CD14-positive monocyte (primary cell): ENCODE data around the gene DLX5. TPM values are rescaled to one million over a fixed set of nuclear protein-coding genes. Genes with fewer than 3 reads are reported as not detected.

ENCODE experiments used
- DNase-seq, 3 donors: peaks; one replicate each; pipeline ENCODE4 v3.0.0-alpha.2; 2011 to 2022
- H2AFZ ChIP-seq: 2 replicates; pipeline ENCODE4 v1.6.0; 2012; ENCODE audit warnings: mild to moderate bottlenecking, low read depth, low read length, inconsistent platforms; ENCODE audit not compliant: insufficient read depth, poor library complexity, severe bottlenecking
- H3K27ac ChIP-seq, 2 donors: 1 replicate in 1 of 2; 2 replicates in 1 of 2; pipeline ENCODE4 v1.5.1; 2012 to 2013; ENCODE audit warnings: low read length in 2 of 2, control low read depth in 1 of 2, inconsistent platforms in 1 of 2, low read depth in 1 of 2, mild to moderate bottlenecking in 1 of 2
- H3K27me3 ChIP-seq, 2 donors: one replicate each; pipeline versions ENCODE4 v1.6.0 to v1.6.1; 2011 to 2013; ENCODE audit warnings: low read length in 2 of 2; ENCODE audit not compliant: control insufficient read depth in 2 of 2, insufficient read depth in 2 of 2
- H3K36me3 ChIP-seq, 2 donors: replicated peaks in 1 of 2; 1 replicate in 1 of 2; 2 replicates in 1 of 2; pipeline versions ENCODE4 v1.5.1 to v1.6.1; 2012 to 2013; ENCODE audit warnings: low read length in 2 of 2, control low read depth in 1 of 2, inconsistent platforms in 1 of 2, mild to moderate bottlenecking in 1 of 2; ENCODE audit not compliant: insufficient read depth in 2 of 2, control insufficient read depth in 1 of 2
- H3K4me1 ChIP-seq, 2 donors: 1 replicate in 1 of 2; 2 replicates in 1 of 2; pipeline versions ENCODE4 v1.5.1 to v1.6.1; 2012 to 2013; ENCODE audit warnings: low read length in 2 of 2, control low read depth in 1 of 2, inconsistent platforms in 1 of 2, mild to moderate bottlenecking in 1 of 2, moderate library complexity in 1 of 2; ENCODE audit not compliant: insufficient read depth in 2 of 2, control insufficient read depth in 1 of 2
- H3K4me2 ChIP-seq: replicated peaks from 2 replicates; pipeline ENCODE3; 2012; ENCODE audit warnings: low read length, moderate library complexity, mild to moderate bottlenecking; ENCODE audit not compliant: poor library complexity, severe bottlenecking; ENCODE audit errors: extremely low read depth
- H3K4me3 ChIP-seq, 3 experiments: fragments of 200-600 bp in 1 of 3; sonication (generic) in 1 of 3; replicated peaks in 1 of 3; 1 replicate in 2 of 3; 2 replicates in 1 of 3; pipeline ENCODE4 v1.5.1; 2011 to 2013; ENCODE audit warnings: low read length in 3 of 3, mild to moderate bottlenecking in 3 of 3, control low read depth in 2 of 3, low read depth in 2 of 3, inconsistent platforms in 1 of 3, moderate library complexity in 1 of 3
- H3K79me2 ChIP-seq: 2 replicates; pipeline ENCODE4 v1.6.0; 2012; ENCODE audit warnings: mild to moderate bottlenecking, control low read depth, inconsistent platforms, low read length, moderate library complexity; ENCODE audit not compliant: insufficient read depth
- H3K9ac ChIP-seq: 2 replicates; pipeline ENCODE4 v1.6.0; 2017; ENCODE audit warnings: low read length, mild to moderate bottlenecking; ENCODE audit not compliant: insufficient read depth, poor library complexity, severe bottlenecking
- H3K9me3 ChIP-seq, 2 donors: replicated peaks in 1 of 2; 1 replicate in 1 of 2; 2 replicates in 1 of 2; pipeline versions ENCODE4 v1.5.1 to v1.6.1; 2012 to 2013; ENCODE audit warnings: low read length in 2 of 2, control low read depth in 1 of 2; ENCODE audit not compliant: control insufficient read depth in 1 of 2, insufficient read depth in 1 of 2
- H4K20me1 ChIP-seq: 2 replicates; pipeline ENCODE4 v1.6.0; 2012; ENCODE audit warnings: mild to moderate bottlenecking, low read length, control low read depth, moderate library complexity; ENCODE audit not compliant: insufficient read depth
- H3K27ac Mint-ChIP-seq, 7 donors: one replicate each; pipeline ENCODE4 v1.8.0; 2020; ENCODE audit warnings: mild to moderate bottlenecking in 7 of 7, mixed read lengths in 7 of 7, moderate library complexity in 6 of 7, inconsistent platforms in 2 of 7
- H3K27me3 Mint-ChIP-seq, 3 donors: one replicate each; pipeline ENCODE4 v1.8.0; 2021 to 2022; ENCODE audit warnings: low read depth in 3 of 3, mild to moderate bottlenecking in 3 of 3, mixed read lengths in 3 of 3, moderate library complexity in 3 of 3, inconsistent platforms in 1 of 3
- H3K36me3 Mint-ChIP-seq, 2 donors: one replicate each; pipeline ENCODE4 v1.8.0; 2020; ENCODE audit warnings: mixed read lengths in 2 of 2, inconsistent platforms in 1 of 2, mild to moderate bottlenecking in 1 of 2
- H3K4me1 Mint-ChIP-seq: one replicate; pipeline ENCODE4 v1.8.0; 2020; ENCODE audit warnings: mild to moderate bottlenecking, mixed read lengths
- H3K4me3 Mint-ChIP-seq, 2 donors: one replicate each; pipeline ENCODE4 v1.8.0; 2020; ENCODE audit warnings: mild to moderate bottlenecking in 2 of 2, mixed read lengths in 2 of 2, moderate library complexity in 1 of 2
- H3K9me3 Mint-ChIP-seq, 7 donors: one replicate each; pipeline ENCODE4 v1.8.0; 2020 to 2022; ENCODE audit warnings: mixed read lengths in 7 of 7, mild to moderate bottlenecking in 6 of 7, moderate library complexity in 6 of 7, inconsistent platforms in 2 of 7
- WGBS: methylation state at CpG from one replicate; pipeline ENCODE4 v1.1.5; 2013; ENCODE audit warnings: missing lambda C conversion rate; ENCODE audit not compliant: insufficient coverage; 5-methylcytosine and 5-hydroxymethylcytosine counted together
- intact Hi-C, 2 donors: fragments of 100-400 bp; cut with micrococcal nuclease; formaldehyde crosslinking; loops; one replicate each; pipeline versions ENCODE4 v1.15.0 to v1.15.1; 2023
- polyA plus RNA-seq, 3 donors: library from polyadenylated mRNA; depleted of rRNA in 1 of 3; unstranded in 2 of 3; stranded (reverse) in 1 of 3; fragments of 300-500 nt in 2 of 3; fragments of >200 nt in 1 of 3; fragmentation: Illumina TruSeq in 2 of 3; gene quantifications; 1 replicate in 2 of 3; 2 replicates in 1 of 3; pipeline ENCODE4 v1.2.3, GENCODE V29; 2012 to 2021
- TF ChIP-seq, protein P1 (sequence below): fragments of 200-600 bp; IDR thresholded peaks from one replicate; pipeline ENCODE4 v1.8.0; 2022; ENCODE audit warnings: antibody characterized with exemption, mild to moderate bottlenecking

The DLX5 gene
- polyA plus RNA-seq, 3 donors: not detected

DNA sequence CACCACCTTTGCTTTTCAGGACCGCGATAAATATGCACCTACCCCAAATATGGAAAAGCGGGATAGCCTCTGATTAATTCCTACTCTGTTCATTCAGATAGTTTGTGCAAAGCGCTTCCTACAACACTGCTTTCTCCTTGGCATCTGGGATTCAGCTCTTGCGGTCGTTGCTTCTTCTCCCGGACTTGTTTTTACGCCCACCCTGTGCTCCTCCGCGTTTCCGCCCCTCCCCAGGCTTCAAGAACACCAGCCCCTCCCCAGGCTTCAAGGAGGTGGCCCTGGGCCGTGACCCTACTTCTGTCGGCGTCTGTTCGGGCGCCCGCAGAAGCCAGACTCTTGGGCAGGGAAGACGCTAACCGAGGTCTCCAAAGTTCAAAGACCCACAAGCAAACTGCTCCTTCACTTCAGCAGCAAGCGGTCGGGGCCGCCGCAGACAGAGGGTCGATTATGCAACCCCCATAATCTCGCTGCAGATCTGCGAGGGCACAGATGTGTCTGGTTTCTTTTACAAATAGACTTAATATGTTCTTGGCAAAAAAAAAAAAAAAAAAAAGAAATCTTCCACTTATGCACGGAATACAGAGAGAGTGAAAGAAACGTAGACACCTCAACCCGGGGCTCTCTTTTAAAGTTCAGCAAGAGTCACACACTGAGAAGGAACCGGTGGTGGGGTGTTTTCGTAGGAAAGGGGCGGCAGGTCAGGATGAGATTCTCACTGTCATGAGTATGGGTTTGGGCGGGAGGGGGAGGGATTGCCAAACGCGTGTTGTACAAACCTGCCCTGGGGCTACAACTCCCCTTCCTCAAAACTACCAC is 1.9 kb downstream of the DLX5 start:
- DNase-seq: no peak
- TF ChIP-seq, protein P1, sequence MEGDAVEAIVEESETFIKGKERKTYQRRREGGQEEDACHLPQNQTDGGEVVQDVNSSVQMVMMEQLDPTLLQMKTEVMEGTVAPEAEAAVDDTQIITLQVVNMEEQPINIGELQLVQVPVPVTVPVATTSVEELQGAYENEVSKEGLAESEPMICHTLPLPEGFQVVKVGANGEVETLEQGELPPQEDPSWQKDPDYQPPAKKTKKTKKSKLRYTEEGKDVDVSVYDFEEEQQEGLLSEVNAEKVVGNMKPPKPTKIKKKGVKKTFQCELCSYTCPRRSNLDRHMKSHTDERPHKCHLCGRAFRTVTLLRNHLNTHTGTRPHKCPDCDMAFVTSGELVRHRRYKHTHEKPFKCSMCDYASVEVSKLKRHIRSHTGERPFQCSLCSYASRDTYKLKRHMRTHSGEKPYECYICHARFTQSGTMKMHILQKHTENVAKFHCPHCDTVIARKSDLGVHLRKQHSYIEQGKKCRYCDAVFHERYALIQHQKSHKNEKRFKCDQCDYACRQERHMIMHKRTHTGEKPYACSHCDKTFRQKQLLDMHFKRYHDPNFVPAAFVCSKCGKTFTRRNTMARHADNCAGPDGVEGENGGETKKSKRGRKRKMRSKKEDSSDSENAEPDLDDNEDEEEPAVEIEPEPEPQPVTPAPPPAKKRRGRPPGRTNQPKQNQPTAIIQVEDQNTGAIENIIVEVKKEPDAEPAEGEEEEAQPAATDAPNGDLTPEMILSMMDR: no peak
- Histone ChIP-seq H3K27me3 (peaks cover 88 to 96% of the 10 kb centered on the region in 2 donors), H3K9me3 (peaks cover 2 to 63% of the 10 kb centered on the region in 2 donors), H3K4me3 (no peak overlapping the region), H3K79me2 (no peaks in the 10 kb centered on the region), H3K36me3 (no peaks in the 10 kb centered on the region), H3K4me2 (no peak overlapping the region), H3K27ac (no peak overlapping the region), H3K9ac (no peak overlapping the region), H4K20me1 (no peaks in the 10 kb centered on the region), H3K4me1 (peaks cover 17 to 18% of the 10 kb centered on the region in 2 donors), H2AFZ (no peak overlapping the region)
- Mint-ChIP-seq H3K4me1 (peaks cover 47% of the 10 kb centered on the region), H3K4me3 (peak overlapping the region in 1 of 2 donors; percentile 79), H3K9me3 (peaks cover 0 to 40% (median 30%) of the 10 kb centered on the region in 7 donors), H3K27ac (no peak overlapping the region), H3K36me3 (peaks cover 7 to 8% of the 10 kb centered on the region in 2 donors), H3K27me3 (peaks cover 94 to 99% (median 97%) of the 10 kb centered on the region in 3 donors)
- intact Hi-C loops: loop anchor here in 1 of 2 donors (10.0 kb wide), 1 partner anchor 938 kb away; no protein-coding TSS in a partner anchor
- WGBS: 0% methylated on average over 18 of the region's 35 CpGs

GRCh38 chr7:97021747-97022490 is 2.7 kb downstream of the DLX5 start:
- 10% methylated on average over 28 of the region's 39 CpGs for whole genome bisulfite sequencing
- H3K4me3 Mint-ChIP-seq: peak overlapping the region in 1 of 2 donors; percentile 79

More at GRCh38 chr7:97021747-97022490, 2.7 kb downstream of the DLX5 start:
- H3K27me3 ChIP-seq: peaks cover 93 to 99% of the 10 kb centered on the region in 2 donors
- intact Hi-C loops: loop anchor here in 1 of 2 donors (10.0 kb wide), 1 partner anchor 937 kb away; no protein-coding TSS in a partner anchor
- no peak overlapping the region for H3K4me2 ChIP-seq
- H2AFZ ChIP-seq: no peak overlapping the region
- H3K9ac ChIP-seq: no peak overlapping the region
- no peaks in the 10 kb centered on the region for H3K36me3 ChIP-seq
- H3K79me2 ChIP-seq: no peaks in the 10 kb centered on the region
- peaks cover 2 to 68% of the 10 kb centered on the region in 2 donors for H3K9me3 ChIP-seq
- TF ChIP-seq, protein P1: no peak
- peaks cover 9 to 10% of the 10 kb centered on the region in 2 donors for H3K4me1 ChIP-seq
- Mint-ChIP-seq H3K36me3 (peaks cover 7 to 9% of the 10 kb centered on the region in 2 donors), H3K4me1 (peaks cover 39% of the 10 kb centered on the region), H3K27me3 (peaks cover 96 to 99% (median 98%) of the 10 kb centered on the region in 3 donors), H3K27ac (no peak overlapping the region), H3K9me3 (peaks cover 0 to 42% (median 29%) of the 10 kb centered on the region in 7 donors)
- no peak for DNase-seq
- H4K20me1 ChIP-seq: no peaks in the 10 kb centered on the region
- no peak overlapping the region for H3K4me3 ChIP-seq
- H3K27ac ChIP-seq: no peak overlapping the region
